ENCODE results near the gene CAMK2D.

Gene CAMK2D

GRCh38 chr4:113405874-113406722 lies 355.4 kb downstream of the CAMK2D start:
- no peak for TF ChIP-seq CTCF (IDR thresholded peaks at IDR 0.05)
- Histone ChIP-seq H3K4me3 (no peak overlapping the region), H3K27me3 (no peaks in the 10 kb centered on the region), H3K4me1 (peaks cover 0 to 15% (median 6%) of the 10 kb centered on the region in 4 donors), H3K27ac (no peak overlapping the region), H3K9me3 (no peaks in the 10 kb centered on the region), H3K36me3 (no peaks in the 10 kb centered on the region)
- intact Hi-C loops (cut with DNase I; ENCODE audit: low total_unique reads) = no loop called here
- no peak for DNase-seq

DNA sequence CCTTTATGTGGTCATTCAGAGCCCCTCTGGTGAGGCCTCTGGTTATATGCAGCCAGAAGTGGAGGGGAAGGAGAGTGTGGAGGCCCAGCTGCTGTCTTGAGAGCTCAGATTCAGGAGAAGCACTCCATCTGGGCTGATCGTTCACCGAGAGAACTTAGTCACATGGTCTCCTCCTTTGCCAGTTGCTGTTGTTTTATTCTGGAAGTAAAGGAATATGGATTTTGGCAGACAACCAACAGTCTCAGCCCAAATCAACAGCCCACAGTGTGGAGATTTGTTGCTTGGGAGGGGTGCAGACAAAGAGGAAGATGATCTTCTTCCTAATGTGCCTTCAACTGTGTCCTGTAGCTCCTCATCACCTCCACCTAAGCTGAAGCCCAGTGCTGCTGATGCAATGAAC lies 356.7 kb downstream of the CAMK2D start:
- TF ChIP-seq CTCF (IDR thresholded peaks at IDR 0.05) = no peak
- no peak overlapping the region for H3K4me3 ChIP-seq
- no peaks in the 10 kb centered on the region for H3K27me3 ChIP-seq
- no peaks in the 10 kb centered on the region for H3K36me3 ChIP-seq
- no peaks in the 10 kb centered on the region for H3K9me3 ChIP-seq
- peaks cover 0 to 15% (median 6%) of the 10 kb centered on the region in 4 donors for H3K4me1 ChIP-seq
- no peak overlapping the region for H3K27ac ChIP-seq
- DNase-seq = no peak
- intact Hi-C loops (cut with DNase I; ENCODE audit: low total_unique reads) = no loop called here

DNA sequence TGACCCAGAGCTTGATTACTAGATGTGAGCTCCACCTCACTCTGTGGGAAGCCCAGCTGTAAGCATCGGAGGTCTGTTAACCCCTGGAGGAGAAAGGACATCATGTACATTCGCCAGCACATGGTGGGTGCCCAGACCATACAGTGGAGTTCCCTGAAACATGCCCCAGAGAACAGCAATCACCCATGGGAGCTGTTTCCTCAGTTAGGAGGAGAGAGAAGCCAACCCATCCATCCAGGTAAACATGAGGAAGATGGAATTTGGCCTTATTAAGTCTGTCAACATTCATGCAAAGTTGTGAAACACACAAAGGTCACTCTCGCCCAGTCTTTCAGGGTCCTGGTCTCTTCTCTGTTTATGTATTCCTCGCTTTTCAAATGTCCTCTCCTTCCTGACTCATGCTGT lies 357.4 kb downstream of the CAMK2D start:
- H3K27me3 ChIP-seq = no peaks in the 10 kb centered on the region
- no peak overlapping the region for H3K27ac ChIP-seq
- DNase-seq = no peak
- no peaks in the 10 kb centered on the region for H3K36me3 ChIP-seq
- H3K4me1 ChIP-seq = peaks cover 0 to 15% (median 6%) of the 10 kb centered on the region in 4 donors
- no peak overlapping the region for H3K4me3 ChIP-seq
- TF ChIP-seq CTCF (IDR thresholded peaks at IDR 0.05) = no peak
- H3K9me3 ChIP-seq = no peaks in the 10 kb centered on the region
- intact Hi-C loops (cut with DNase I; ENCODE audit: low total_unique reads) = no loop called here
